ENCODE measurements around the gene LRRC75A.

DNA sequence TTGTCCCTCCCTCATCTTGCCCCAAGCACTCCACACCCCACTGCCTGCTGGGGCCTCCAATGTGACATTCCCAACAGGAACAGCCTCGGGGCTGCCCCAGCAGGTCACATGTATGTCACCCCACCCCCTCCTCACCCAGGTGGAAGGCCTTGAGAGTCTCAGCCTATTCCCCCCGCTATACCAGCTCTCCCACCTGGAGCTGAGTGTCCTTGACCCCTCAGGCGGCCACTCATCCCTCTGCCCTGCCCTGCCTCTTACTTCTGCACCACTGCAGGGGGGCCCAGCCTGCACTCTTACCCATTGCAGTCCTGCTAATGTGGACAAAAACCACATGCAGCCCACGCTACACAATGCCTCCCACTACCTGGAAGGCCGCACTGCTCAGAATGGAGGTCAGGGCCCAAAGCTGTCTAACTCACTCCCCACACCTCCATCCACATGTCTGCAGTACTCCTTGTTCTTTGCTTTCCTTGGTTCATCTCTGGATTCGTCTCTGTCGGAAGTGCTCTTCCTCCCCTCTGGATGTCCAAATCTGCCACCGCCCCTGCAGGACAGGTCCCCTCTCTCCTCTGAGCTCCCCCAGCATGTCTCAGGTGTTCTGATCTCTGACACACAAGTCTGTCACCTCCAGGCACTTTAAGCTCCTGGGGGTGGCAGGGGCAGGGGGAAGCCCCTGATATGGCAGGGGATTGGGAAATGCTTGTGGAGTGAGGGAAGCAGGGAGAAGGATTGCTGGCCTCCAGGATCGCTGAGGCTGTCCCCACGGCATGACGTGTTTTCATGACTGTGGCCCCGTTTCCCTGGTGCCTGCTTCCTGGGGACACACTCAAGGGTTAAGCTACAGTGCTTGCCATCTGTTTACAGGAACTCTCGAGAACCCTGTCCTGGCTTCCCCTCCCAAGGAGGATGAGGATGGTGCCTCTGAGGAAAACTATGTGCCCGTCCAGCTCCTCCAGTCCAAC lies 55.8 kb downstream of the LRRC75A start:
- no peak for TF ChIP-seq POLR2A (IDR thresholded peaks at IDR 0.05; ENCODE audit: extremely low read depth, insufficient read length)
- TF ChIP-seq, protein P1, sequence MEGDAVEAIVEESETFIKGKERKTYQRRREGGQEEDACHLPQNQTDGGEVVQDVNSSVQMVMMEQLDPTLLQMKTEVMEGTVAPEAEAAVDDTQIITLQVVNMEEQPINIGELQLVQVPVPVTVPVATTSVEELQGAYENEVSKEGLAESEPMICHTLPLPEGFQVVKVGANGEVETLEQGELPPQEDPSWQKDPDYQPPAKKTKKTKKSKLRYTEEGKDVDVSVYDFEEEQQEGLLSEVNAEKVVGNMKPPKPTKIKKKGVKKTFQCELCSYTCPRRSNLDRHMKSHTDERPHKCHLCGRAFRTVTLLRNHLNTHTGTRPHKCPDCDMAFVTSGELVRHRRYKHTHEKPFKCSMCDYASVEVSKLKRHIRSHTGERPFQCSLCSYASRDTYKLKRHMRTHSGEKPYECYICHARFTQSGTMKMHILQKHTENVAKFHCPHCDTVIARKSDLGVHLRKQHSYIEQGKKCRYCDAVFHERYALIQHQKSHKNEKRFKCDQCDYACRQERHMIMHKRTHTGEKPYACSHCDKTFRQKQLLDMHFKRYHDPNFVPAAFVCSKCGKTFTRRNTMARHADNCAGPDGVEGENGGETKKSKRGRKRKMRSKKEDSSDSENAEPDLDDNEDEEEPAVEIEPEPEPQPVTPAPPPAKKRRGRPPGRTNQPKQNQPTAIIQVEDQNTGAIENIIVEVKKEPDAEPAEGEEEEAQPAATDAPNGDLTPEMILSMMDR (IDR thresholded peaks at IDR 0.05; ENCODE audit: low read depth, low read length): no peak
- TF ChIP-seq, protein P2, sequence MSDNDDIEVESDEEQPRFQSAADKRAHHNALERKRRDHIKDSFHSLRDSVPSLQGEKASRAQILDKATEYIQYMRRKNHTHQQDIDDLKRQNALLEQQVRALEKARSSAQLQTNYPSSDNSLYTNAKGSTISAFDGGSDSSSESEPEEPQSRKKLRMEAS (IDR thresholded peaks at IDR 0.05; ENCODE audit: low read depth, low read length): no peak
